GM18505 (cell line): ENCODE results near the gene SYTL1.

ENCODE experiments used
- ATAC-seq: cut with Tn5 transposase; IDR thresholded peaks from one replicate; pipeline ENCODE4 v1.9.1; 2021; ENCODE audit not compliant: unreplicated experiment
- POLR2A ChIP-seq: IDR thresholded peaks from 4 replicates; pipeline ENCODE4 v1.6.1; 2011; ENCODE audit warnings: borderline replicate concordance; ENCODE audit not compliant: insufficient read depth, insufficient read length; ENCODE audit errors: extremely low read depth

Gene SYTL1

DNA sequence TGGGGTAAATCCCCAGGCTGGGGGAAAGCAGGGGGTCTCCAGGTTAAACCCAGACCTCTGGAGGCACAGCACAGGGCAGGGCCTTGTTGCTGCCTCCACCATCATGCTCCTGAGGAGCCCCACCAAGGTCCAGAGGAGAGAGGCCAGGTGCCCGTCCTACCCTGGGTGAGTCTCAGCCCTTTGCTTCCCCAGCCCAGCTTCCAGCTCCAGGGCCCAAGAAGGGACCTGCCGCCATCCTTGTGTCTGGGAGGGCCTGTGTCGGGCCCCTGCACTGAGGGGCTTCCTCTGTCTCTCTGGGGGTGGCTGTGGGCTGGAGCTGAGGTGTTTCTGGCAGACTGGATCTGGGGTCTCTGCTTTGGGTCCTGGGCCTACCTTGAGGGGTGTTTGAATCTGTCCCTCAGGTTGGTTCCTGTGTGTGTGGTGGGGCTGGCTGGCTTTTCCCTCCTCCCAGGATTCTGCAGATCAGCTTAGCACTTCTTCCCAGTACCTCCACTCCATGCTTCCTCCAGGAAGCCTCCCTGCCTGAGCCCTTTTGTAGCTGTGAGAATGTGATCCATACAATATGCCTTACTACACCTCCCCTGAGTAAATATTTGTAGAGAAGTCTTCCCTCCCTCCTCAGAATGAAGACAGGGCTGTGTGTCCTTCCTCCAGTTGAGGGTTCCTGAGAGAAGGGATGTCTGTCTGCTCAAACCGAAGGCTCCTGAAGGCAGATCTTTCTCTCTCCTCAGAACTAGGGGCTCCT, 56.8 kb downstream of the SYTL1 start:
- TF ChIP-seq POLR2A: no peak
- no peak for ATAC-seq

DNA sequence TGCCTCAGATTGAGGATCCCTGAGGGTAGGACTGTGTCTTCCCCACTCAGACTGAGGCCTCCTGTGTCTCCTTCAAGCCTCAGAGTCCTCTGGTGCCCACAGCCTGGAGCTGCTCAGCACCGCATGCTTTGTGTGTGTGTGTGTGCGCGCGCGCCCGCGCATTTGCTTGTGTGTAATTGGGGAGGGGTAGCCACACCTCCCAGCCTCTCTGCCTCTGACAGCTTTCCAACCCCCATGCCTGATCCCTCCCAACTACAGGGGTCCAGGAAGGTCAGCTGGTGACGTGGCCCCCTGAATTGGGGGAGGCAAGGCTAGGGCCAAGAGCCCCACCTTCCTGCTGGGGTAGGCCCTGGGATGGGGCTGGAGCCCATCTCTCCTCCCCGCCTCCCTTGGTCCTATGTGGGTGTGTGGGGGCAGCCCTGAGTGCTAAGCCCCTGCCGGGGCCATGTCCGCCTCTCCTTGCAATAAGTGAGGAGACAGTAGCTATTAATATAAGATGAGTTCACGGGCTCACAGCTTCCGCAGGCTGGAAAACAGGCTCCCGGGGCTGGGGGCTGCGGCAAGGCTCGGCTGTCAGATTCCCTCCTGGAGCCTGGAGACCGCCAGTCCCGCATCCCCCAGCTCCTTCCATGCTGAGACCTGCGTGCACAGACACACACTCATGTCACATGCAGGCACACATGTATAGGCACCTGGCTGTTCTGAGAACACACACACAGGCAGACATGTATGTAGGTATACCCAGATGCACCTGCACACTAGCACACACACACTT, 57.6 kb downstream of the SYTL1 start:
- TF ChIP-seq POLR2A: no peak

DNA sequence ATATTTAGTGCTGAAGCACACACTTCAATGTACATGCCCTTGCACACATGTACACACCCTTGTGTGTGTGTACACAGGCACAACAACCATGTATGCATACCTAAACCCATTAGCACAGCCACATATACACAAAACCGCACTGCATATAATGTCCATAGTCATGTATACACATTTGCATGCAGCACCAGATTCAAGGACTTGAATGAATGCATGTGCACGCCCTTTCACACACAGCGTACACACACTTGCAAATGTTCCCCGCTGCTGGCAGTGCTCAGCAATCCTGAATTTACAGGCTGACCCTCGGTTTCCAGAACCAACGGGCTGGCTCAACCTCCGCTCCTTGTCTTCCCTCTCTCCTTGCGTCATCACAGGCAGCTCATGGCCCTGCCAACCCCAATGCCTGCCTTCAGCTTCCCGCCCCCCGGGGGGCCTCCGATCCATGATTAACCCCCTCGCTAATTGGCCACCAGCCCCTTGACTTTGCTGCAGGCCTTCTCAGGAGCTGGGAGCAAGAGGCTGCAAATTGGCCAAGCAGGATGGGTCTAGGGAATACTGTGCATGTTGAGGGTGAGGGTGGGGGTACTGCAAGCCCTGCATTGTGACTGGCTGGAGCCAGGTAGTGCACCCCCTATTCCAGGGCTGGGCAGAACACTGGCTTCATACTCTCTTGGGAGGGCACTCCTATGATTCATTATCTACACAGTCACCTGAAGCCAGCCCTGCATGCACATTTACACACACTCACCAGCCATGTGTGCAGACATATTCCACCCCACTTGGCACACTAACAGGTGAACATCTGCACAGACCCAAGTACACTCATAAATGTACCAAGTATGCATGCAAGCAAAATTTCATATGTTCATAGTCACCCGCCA, 58.5 kb downstream of the SYTL1 start:
- no peak for ATAC-seq
- peak; percentile 46 for TF ChIP-seq POLR2A

More for the DNA sequence above, 57.6 kb downstream of the SYTL1 start:
- ATAC-seq: no peak

DNA sequence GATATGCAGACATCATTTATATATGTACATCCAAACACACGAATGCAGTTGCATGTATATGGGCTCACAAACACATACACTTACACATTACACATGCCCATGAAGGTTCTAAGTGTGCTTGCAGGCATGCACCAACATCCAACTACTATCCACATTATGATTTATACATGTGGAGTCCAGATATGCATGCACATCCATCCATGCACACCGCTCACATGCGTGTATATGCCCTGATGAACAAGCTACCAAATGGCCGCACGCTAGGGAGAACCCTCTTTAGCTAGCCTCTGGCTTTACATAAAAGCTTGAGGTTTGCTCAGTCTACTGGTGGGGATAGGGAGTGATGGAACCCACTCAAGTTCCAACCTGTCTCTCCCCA, 59.1 kb downstream of the SYTL1 start:
- no peak for ATAC-seq
- no peak for TF ChIP-seq POLR2A

DNA sequence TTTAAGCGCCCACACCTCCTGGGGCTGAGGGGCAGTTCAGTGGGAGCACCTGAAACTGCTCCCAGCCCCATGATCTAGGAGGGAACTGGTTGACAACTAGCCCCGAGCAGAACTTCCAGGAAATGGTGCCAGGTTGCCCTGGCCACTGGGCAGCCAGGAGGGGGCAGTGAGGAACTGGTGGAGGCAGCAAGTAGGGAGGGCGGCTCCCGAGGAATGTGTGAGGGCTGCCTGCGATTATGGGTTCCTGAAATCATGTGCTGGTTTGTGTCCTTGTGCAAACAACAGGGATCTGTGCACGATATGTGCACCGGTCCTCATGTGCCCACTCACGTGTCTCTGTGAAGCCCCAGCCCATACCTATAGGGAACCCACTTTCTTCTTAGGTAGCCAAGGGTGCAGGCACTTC, 60.5 kb downstream of the SYTL1 start:
- TF ChIP-seq POLR2A: no peak
- ATAC-seq: no peak

DNA sequence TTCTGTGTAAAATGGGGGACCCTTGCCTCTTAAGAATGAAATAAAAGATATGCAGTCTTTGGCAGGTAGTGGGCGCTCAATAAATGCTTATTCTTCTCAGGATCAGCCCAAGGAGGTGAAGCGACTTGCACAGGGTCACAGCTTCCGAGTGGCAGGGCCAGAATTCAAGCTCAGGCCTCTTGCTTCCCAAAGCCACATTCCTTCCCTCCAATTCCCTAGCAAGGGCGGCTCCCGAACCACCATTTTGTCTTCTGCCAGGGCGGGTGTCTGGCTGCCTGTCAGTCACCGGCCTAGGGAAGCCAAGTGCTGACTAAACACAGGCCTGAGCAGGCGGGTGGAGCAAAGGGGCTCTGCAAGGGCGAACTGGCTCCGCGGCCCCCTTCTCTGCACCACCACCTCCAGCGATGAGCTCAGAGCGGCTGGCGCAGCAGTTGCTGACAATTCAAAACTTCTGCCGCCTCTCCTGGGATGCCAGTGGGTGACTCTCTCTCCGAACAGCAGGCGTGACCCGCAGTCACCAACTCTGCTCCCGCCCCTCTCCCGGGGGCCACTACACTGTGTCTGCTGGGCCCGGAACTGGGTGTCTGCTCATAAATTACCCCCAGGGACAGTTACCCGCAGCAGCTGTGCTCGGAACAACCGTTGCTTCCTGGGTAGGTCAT, 61.4 kb downstream of the SYTL1 start:
- ATAC-seq: no peak

More for the DNA sequence above, 61.4 kb downstream of the SYTL1 start:
- peak; percentile 26 for TF ChIP-seq POLR2A
